Activated CD8-positive, alpha-beta memory T cell treated with anti-CD3 and anti-CD28 coated beads, Interleukin-2, amount 50 U/mL, for 48 hours (primary cell): ENCODE data around the gene NBEA.

ENCODE experiments used
- DNase-seq: peaks from one replicate; pipeline ENCODE4 v3.0.0-alpha.2; 2020

NBEA gene

DNA sequence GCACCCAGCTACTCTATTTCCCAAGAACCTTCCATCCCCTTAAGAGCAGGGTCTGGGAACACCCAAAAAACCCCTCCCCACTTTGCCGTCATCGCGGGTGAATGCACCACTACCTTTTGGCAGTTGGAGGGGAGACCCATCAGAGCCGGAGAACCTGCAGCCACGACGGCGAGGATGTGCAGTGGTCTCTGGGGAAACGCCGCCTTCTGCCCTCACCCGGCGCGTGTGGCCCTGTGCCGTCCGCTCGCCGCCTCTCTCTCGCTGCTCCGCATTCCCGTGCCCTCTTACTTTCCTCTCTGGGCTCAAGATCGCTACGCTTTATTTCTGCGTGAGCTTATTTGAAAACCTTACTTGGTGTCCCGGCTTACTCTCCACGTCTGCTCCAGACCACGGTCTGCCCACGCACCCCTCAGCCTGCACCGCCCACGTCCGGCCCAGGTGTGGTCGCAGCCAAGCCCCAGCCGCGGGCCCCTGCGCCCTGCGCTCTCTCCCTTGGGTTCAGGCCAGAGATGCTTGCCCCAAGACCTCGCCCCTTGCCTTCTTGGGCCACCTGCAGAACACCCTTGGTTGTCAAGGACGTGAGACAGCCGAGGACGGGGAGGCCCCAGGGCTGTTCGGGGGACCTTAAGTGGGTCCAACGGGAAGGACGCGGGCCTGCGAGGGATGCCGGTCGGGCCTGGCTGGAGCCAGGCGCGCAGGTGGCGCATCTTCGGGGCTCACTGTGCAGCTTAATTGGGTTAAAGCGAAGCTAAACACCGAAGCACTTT, 536.4 kb downstream of the NBEA start:
- DNase-seq = no peak

DNA sequence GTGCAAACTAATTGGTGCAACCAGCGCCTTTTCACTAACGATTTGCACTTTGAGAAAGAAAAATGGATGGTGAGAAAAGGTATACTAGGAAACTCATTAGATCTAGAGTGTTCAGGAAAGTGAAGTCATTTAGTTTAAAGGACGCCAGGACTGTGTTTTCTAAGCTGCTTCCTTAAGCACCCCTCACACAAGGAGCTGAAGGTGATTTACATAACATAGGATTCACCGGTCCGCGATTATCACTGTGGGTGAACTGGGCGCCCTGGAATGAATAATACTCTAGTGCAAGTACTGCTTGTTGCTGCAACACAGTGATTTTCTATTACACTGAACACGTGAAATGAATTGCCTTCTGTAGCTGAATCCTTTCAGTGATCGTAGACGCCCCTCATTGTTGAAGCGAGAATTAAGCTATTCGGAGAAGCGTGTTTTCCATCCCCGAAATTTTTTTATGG, 537.0 kb downstream of the NBEA start:
- DNase-seq = no peak

DNA sequence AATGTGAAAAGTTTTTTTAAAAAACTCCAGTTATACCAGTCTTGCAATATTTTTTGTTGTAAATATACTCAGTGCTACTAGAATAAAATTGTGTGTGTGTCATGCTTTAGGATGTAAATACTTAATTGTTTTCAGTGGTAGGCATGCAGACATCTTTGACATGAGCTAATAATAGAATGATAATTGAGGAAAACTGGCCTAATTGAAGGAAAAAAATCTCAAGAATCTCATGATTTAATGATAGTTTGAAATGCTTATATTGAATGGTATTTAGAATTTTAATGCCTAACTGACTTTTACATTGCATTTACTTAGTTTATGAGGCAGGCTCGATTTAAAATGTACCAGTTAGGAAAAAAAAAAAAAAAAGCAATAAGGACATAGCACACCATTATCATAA, 537.6 kb downstream of the NBEA start:
- no peak for DNase-seq

DNA sequence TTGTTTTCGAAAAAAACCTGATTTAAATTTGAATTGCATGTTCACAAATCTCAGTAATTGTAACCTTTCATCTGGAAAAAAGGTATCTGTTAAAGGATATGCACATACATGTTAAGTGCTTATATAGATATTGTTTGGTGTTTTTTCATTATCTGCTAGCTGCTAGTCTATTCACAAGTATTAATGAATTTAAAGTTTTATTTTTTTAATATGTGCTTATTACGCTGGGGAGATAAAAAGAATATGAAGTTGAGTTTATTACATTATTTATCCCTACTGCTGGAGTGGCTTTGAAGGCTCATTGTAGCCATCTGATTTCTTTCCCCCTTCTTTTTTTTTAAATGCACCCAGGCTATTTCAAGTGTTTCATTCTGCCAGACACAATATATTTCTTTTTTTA, 538.3 kb downstream of the NBEA start:
- no peak for DNase-seq

DNA sequence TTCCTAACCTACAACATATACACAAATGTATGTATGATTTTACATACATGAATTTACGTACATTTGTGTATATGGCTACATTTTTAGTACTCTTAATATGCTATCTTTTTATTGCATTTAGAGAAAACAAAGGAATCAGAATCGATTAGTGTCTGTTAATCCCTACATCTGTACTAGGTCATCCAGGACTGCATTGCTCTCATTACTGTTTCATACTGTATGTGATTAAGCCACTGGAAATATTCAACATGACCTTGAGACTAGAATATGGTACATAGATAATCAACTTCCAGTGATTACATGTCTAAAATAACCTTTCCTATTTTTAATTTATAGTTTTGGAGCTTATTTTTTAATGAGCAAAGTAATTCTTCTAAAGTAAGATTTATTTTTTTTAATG, 539.7 kb downstream of the NBEA start:
- DNase-seq = no peak

DNA sequence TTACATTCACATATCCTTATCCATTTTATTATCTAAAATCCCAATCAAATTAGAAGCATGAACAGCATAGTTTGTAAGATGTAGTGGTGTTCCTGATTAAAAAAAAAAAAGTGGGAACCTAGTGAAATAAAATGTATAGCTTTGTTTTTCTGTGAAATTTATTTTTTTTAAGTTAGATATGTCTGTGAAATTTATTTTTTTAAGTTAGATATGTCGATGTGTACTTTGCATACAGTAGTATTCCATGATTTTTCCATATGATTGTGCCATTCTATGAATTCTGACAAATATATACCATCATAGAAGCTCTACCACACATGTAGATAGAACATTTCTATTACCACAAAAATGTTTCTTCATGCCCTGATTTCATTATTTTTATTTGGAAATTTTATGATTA, 540.5 kb downstream of the NBEA start:
- DNase-seq = no peak

DNA sequence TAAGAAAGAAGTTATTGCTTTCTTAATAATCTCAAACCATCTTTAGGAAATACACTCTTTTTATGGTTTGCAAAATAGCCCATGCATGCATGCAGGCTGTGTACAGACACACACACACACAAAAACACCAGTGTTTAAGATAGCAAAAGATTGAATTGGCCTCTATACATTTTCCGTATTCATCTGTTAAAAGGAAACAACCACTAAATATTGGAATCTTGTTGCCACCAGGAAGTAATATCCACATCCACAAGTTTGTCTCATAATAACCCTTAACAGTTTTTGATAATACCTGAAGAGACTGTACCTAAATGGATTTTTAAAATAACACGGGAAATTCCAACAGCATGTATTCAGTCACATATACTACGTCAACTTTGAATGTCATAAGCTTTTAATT, 541.7 kb downstream of the NBEA start:
- no peak for DNase-seq

DNA sequence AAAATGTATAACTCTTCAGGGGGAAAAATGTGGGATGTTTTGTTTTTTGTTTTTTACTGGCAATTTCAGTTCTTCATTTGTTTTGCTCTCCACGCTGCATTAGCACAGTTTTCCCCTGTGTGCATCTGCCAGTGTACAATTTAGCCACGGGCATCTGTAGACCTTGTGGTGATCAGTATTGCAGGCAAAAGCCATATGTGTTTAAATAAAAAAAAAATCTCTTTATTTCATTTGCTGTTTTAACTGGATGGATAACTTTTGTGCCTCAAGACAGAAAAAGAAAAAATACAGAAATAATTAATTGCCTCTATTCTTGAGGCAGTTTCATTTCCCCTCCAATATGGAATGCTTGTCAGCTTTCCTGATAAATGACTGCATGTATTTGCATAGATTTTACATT, 542.3 kb downstream of the NBEA start:
- no peak for DNase-seq

DNA sequence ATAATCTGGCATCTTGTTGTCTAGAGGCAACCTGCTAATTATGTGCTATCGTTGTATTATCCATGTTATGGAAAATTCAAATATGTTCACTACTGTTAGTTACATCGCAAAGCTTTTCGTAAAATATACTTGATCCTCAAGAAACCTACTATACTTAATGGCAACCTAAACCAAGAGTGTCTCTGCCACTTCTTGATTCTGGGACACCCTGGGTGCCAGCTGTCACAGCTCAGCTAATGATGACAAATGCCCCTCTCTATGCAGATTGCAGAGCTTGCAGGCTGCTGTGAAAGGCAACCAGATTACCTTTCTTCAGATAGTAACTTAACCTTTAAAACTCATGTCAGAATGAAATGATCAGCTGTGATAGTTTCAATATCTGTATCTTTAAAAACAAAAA, 543.4 kb downstream of the NBEA start:
- no peak for DNase-seq

DNA sequence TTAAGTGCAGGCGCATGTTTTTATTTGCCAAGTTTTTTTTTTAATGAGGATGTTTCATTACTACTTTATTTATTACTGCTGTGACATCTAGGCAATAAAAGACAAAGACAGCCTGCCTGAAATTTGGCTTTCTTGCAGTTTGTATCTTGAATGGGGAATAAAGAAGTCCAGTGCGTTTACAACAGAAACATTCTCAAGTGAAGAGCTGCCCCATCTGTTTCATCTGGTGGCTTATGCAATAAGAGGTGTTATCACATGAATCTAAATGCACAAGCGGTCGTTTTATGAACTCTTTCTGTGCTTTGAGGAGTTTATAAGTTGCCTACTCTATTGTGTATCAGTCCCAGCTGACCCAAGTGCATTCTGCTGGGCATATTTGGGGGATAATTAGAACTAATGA, 547.0 kb downstream of the NBEA start:
- DNase-seq = no peak

DNA sequence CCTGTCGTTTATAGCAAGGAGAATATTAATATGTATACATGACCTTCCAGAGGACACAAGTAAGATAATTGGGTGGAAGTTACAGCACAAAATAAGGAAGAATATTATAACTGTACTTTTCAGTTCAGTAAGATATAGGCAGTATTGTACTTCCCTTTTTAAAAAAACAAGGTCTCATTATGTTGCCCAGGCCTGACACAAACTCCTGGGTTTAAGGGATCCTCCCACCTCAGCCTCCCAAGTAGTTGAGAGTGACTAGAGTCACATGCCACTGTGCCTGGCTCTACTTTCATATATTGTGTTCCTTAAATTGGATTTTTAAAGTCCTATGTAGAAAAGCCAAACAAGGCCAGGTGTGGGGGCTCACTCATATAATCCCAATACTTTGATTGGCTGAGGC, 553.9 kb downstream of the NBEA start:
- DNase-seq = no peak

DNA sequence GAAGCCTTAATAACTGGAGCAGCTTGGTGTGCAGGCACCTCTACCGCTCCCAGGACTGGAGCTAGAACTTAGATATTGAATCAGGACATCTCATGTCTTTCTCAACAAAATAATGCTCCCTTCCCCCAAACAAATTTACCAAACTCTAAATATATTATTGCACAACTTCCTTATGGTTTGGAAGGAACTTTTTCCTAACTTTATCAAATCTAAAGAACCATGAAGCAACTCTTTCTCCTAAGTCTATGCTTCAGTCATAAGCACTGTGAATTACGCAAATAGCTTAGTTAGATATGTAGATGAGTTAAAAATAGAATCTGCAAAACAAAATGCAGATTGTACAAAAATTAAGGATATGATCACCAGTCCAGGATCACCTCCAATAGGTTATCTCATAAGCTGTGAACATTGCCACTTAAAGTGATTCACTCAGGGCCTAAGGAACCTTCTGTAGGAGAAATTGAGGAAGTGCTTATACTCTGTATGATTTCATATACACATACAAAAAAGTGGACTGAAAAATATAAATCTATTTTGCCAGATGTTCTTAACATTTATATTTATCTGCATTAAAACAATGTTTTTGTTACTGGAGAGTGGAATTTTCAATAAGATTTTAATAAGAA, 554.8 kb downstream of the NBEA start:
- no peak for DNase-seq

DNA sequence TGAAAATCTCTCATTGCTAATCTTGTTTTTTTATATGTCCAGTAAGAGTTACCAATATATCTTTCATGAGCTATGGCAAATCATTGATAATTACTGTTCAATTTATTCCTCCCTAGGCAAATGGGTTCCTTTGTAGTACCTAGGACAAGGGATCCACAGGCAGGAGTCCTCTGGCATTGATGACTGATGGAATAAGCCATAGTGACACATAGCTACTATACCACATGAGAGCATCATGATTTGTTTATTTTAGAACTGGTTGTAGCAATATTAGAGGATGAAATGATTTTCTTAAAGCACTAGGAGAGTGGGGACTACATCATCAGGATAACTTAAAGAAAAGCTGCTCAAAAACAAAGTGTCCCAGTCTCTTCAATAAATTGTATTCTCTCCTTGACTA, 556.2 kb downstream of the NBEA start:
- DNase-seq = no peak

DNA sequence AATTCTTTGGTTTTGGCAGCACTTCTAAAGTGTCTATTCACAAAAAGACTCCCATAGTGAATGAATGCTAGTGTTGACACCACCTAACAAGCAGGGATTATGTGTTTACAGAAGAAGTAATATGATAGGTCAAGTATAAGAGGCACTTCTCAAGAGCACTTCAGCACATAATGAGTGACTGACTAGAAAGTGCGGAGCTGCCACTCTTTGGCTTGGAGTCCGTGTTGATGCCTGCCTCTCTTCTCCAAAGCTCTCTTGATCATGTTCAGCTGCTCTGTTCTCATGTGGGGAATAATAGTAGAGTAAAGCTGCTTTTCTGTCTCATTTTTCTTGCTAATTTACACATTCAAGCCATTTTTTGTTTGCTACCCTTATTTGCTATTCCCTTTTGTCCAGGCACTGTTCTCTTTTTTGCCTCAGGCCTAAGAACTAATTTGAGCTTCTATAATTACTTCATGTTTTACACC, 557.2 kb downstream of the NBEA start:
- DNase-seq = no peak

DNA sequence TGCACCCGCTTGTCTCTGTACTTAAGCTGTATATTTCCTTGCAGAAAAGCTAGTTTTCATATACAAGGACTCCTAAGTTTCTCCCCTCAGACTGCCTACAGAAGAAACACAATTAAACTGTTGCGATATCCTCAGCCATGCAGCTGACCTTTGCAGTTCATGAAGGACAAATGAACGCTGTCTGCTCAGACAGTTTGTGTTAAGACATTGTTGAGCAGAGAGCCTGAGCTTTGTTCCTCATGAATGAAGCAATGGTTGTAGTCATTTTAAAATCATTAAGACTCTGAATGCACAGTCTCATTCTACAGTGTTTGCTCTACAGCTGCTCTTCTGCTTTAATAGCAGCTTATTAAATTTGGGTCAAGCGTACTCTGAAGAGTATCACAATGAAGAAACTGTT, 557.6 kb downstream of the NBEA start:
- no peak for DNase-seq

DNA sequence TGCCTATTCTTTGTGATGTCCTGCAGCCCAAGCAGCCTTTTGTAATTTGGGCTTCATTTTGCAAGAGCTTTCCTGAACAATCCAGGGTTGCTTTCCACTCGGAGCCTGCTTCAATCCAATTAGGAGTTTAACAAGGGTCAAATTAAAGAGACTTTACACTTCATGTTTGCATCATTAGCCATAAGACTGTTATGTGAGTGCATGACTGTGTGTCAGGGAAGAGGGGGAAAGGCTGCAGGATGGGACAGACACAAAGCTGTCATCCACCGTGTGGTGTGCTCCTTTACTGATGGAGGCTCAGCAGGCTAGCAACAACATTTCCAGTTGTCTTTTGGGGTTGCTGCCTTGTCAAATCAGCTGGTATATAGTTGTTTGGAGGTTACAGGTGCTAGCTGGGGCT, 558.1 kb downstream of the NBEA start:
- DNase-seq = no peak

DNA sequence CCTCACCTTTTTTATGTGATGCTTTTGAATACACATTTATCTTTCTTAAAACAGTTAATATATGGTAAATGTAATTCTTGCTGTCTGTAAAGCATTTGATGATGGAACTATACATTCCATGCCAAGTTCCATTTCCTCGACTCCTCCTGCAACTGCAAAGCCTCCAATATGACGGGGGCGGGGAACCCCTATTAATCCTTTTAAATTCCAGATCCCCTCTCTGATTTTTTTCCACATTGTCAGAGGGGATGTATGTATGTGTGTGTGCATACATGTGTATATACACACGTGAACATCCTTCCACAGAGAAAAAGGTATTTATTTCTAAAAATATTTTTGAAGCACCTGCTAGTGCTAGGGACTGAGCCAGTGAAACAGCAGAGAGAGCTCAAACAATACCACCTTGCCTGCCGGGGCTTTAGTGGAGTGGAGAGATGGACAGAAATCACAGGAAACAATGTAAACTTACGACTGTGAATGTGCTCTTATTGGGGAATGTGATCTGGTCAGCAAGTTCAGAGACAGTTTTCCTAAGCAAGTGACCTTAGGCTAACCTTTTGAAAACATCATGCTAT, 559.7 kb downstream of the NBEA start:
- no peak for DNase-seq

DNA sequence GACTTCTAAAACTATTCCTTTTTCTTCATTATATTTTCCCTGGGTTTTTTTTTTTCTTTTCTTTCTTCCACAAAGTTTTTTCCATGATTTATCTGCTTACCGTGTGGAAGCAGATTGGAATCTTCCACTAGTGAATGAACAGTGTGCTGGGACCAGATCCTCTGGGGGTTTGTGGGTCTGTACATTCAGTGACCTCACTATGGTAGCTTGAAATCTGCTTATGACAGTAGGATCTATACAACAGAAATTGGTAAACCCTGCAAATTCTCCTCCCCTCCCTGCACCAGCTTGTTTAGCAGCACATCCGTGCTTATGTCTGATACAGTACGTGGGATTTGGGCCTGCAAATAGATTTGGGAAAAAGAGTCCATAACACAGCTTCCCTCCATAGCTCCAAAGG, 560.4 kb downstream of the NBEA start:
- DNase-seq = no peak

DNA sequence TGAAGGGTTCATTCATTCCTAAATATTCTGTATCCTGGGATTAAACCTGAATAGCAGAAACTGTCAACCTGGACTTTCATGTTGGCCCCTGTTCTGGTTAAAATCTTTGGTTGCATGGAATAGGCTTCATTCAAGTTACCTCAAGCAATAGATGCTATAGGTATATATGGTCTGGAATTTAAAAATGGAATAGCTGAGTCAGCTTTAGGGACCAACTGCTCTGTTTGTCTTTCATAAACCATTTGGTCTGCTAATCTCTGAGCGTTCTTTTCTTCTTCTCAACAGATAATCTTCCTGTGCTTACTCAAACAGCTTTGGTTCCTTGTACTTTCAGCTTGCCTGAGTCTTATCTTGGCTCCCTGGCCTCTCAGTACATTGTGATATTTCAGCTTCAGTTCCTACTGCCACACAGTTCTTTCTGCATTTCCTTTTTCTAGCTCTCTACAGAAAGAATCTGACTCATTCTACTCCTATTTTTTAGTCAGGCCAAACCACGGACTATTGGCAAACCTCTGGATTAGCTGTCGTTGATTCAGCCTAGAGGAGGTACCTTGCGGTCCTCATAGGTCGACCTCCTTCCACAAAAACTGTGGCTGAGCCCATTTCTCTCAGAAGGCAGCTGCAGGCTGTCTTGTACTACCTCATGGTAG, 570.3 kb downstream of the NBEA start:
- DNase-seq = no peak

DNA sequence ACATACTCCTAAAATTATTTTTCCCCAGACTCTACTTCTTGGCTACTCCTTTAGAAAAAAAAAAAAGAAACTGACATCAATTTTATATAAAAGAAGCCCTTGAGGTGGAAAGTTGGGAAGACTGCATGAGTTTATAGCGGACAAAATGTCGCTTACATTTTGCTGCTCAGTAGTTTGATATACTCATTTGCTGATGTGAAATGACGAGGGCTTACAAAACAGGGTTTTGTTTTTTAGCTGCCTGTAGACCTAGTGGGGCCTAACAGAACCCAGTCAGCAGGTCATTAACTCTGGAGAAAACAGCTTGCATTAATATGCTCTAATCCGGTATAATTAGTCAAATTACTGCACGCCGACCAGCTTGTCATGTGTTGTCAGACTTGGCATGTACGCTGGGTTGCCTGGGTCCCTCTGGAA, 572.0 kb downstream of the NBEA start:
- no peak for DNase-seq

DNA sequence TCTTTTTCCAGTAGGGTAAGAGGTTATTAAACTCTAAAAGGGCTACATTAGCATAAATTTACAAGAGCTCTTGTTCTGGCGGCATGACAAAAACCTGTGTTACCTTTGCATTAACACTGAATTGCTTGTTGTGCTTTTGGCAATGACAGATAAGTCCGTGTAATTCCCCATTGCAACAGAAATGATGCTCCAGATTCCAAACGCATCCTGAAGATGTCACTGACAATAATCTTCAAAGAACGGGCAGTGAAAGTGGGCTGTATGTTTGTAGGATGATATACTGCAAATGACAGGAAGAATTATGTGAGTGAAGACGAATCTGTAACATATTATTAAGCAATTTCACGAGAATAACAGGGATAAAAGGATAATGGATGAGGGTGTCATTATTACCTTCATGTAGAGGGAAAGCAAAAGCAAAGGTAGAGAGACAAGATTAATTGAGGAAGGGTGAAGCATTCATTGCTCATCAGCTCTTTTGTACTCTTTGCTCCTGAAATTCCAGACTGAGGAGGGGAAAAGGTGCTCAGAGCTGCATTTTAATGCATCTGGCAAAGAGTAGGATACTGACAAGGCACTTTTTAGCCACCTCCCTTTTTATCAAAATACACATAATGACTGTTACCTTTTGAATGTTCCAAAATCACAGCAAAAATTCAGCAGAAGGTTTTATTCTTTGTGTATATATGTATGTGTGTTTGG, 572.9 kb downstream of the NBEA start:
- no peak for DNase-seq

DNA sequence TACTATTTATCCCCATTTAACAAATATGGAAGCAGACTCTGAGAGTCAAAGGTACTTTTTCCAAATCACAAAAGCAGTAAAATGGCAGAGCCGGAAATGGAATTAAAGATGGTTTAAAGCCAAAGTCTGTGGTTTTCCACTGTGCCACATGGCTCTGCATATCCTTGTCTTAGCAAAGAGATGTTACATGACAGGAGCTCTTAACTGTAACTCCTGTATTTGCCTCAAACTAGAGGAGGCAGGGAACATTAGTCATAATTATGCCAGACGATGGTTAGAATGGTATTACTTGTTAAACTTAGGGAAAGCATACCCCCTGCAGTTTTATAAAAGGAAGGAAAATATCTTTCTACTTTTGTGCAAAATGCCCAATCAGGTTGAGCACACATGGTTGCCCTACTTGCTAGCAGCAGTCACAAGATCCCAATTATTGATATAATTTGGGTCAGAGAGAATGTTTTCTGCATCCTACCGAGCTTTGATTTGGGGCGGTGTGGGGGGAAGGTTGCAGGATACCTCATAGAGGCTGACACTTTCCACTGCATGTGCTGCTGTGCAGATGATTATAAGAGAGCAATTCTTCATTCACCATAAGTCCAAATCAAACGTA, 576.4 kb downstream of the NBEA start:
- DNase-seq = no peak

DNA sequence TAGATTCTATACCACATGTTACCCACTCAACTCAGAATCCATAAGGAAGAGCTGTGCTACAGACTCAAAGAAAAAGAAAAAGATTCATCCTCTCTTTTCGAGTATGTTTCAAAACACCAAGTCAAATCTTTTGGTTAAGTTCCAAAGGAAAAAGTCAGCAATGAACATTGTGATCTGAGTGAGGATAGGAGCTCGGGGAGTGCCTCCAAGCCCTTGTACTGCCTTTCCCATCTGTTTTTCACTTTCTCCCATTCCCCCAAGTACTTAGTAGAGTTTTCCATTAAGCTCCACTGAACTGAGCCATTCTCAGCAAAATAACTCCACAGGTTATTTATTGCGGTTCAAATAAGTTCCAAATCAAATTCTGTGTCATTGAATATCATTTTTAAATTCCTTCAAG, 582.1 kb downstream of the NBEA start:
- no peak for DNase-seq
